Inflammatory macrophage treated with lipopolysaccharide for 1 hour (primary cell): Measurements from ENCODE around the gene ELP4.

ENCODE experiments used
- DNase-seq, 2 donors: peaks; one replicate each; pipeline ENCODE4 v3.0.0-alpha.2; 2020 to 2022

ELP4 gene

DNA sequence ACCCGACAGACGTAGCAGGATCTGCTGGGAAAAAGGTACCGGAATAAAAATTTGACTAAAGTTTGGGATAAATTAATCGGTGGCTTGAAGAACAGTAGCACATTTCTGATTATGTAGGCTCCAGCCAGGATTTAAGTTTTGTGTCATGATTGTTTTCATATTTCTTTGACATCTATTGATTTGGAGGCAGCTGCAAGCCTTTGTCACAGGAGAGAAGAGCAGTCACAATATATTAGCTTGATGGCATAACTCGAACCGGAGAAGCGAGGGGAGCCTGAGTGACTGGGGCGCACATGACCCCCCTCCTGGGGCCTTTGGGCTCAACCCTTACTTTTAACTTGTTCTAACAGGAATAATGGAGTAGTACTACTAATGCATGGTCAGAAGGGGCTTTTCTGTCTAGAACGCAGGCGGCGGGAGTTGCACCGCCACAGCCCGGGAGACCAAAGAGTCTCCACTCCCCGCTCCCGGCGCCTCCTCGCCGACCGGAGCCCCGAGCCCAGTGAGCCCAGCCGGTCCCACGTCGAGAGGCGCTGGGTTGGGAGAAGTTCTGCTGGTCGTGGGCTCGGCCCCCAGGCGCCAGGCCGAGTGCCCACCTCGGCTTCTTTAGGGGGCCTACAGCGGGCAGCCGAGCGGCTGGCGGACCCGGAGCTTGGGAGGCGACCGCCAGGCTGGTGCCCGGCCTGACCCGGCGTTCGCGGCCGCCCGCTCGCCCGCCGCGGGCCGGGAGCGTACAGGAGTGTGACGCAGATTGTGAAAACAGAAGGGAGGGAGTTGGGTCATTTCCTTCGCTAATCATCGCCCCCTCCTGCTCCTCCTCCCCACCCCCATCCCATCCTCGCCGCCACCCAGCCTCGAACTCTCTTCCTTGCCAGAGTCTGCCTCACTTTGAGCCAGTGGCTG, 317.2 kb downstream of the ELP4 start:
- DNase-seq, result no peak

DNA sequence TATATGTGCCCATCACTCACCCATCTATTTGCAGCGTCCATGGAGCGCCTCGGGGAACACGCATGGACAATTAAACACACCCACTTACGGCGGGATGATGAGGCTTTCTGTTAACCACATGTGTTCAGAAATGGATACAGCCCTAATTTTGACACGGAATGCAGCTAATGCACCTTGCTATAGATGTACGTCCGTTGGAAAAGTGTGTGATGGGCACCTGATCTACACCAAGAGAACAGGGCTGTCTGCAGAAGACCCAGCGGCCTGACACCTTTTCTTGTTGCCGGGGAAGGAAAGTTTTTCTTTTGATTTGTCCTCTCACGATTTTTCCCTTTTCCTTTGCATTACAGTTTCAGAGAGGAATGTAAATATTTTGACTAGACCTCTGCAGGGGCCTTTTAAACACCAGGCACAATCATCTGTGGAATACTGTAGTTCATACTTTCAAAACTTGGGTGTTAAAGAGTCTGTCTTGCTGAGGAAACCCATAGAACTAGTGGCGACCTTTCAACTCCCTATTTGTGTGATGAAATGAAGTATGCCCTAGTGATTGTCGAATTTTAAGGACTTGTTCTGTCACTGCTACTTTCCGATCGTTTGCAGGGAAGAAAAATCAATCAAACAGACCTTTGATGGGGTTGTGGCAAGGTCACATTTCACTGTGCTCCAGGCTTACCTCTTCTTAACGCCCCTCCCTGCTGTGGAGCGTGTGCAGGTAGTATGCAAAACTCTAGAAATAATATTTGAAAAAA, 318.1 kb downstream of the ELP4 start:
- no peak for DNase-seq

DNA sequence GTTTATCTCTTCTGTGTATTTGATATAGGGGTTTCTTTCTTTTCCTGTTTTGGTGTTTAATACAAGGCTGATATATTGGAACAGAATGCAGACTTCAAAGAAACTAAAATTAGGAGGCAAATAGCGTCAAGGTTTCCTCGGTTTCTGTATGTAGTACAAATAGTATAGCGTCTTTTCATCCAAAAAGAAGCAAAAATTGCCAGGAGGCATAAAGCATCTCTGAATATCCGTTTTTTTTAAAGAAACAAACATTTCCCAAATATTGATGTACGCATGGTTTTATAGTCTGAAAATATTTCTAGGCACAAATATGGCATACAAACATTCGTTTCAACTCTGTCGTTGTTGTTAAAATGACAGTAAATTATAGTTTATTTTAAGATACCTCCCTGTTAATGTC, 318.6 kb downstream of the ELP4 start:
- no peak for DNase-seq

DNA sequence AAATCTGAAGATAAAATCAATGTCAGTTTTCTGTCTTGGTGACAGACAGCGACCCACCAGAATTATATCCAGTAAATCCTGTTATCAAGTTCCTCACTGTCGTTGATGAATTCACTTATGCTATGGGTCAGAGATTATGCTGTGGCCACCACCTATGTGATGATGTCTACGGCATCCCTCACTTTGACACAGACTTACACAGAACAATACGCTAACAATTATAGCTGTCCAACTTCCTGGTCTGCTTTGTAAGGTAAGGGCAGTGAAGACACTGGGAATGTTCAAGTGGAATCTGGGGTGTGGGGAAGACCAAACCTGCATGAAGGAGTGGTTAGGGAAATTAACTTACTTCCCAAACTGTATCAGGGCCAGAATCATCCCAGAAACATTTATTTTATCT, 320.8 kb downstream of the ELP4 start:
- no peak for DNase-seq

DNA sequence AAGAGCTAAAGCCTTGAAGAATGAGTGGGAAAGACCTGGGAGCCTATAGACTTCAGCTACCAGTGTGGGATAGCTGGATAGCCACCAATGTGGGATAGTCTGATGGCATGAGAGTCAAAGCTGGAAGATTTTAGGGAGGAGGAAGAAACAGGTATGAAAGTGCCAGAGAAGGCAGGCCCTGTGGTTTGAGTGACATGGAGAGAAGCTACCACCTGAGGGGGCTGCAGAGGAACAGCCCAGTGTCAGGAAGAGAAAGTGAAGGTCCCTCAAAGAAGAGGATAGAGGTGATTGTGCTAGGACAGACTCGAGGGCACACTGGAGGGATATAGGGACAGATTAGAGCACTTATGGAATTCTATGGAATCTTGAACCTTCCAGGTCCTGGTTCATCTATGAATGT, 324.7 kb downstream of the ELP4 start:
- no peak for DNase-seq
